ENCODE data around the gene OR2A1.
"Not testable (repeated sequence)": the region's sequence is repeated elsewhere in the genome, so short reads cannot be mapped to it uniquely, and the experiment has no call there.

The OR2A1 gene

DNA sequence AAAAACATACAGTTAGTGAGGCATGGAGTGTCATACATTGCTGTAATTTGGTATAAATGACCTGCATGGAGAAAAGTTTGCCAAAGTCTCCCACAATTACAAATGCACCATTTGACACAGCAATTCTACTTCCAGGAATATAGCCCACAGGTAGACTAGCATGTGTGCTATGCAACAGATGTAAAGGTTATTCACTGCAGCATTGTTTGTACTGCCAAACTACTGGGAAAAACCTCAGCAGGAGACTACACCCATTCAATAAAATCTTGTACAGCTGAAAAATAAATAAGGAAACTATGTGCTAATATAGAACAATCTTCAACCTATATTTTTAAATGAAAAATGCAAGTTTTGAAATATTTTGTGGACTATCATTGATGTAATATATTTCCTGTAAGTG lies 17.8 kb downstream of the OR2A1 start:
- DNase-seq = not testable (repeated sequence)

DNA sequence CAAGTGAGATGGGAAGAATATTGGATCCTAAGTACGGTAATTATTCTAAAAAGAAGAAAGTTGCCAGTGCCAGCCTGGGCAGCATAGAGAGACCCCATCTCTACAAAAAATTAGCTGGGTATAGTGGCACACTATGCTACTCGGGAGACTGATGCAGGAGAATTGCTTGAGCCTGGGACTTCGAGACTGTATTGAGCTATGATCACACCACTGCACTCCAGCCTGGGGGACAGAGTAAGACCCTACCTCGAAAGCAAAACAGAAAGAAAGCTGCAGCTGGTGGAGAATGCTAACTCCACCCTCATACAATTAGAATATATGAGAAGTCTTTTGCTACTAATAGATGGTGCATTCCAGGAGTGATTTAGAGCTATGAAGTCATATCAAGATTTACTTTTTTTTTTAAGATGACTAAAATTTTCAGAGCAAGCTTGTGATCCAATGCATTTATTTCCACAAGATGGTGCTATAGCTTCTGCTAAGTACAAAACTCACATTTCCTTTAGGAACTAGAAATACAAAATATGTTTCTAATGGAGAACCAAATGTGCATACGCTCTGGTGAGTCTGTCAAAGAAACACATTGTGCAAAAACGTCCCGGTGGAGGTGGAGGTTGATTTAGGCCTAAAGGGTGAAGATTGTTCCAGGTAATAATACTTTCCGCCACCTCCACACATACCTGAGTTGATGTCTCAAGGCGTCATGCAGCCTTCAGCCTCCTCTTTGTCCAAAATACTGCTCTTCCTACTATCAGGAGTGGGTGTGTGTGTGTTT lies 19.2 kb downstream of the OR2A1 start:
- not testable (repeated sequence) for DNase-seq

DNA sequence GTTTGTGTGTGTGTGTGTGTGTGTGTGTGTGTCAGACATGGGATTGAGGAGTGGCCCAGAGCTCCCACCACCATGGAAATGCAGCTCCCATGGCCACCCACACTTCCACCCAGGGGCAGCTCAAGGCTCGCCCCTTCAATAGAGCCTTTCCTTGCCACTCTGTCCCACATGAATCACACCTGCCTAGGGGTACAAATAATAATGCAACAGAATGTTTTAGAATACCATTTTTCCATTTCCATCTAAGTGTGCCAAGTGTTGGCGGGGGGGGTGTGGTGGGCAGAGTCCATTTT lies 19.7 kb downstream of the OR2A1 start:
- not testable (repeated sequence) for DNase-seq

DNA sequence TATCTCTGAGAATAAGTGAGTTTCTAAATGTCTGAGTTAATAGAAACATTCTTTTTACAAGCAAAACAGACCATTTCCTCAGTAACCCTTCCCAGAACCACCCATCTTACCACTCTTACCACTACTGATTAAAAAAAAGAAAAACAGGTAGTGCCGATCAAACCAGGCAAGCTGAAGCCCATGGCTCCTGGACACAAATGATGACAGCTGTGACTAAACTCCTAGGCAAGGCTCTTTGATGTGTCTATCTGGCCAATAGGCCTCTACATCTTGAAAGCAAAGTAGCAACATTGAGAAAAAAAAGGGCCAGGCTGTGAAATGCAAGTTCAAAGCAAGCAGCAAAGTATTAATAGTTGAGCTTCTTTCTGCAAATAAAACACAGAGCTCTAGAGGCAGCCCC lies 36.4 kb downstream of the OR2A1 start:
- DNase-seq = not testable (repeated sequence)

DNA sequence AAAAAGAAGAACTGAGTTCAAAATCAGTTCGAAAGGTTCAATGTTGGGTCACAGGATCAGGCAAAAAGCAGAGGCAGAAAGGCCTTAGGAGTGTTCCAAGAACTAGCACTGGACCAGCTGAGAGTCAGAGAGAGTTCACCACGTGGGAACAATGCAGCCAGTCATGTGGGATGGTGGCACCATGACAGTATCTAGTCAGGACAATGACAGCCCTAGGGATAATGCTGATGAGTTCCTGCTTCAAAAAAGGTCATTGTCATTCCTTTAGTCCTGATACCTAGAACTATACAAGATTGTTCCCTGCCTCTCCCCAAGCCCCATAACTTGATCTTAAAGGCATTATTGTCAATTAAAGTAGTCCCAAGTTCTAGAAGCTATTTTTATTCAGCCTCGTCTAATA lies 39.4 kb downstream of the OR2A1 start:
- DNase-seq = not testable (repeated sequence)

DNA sequence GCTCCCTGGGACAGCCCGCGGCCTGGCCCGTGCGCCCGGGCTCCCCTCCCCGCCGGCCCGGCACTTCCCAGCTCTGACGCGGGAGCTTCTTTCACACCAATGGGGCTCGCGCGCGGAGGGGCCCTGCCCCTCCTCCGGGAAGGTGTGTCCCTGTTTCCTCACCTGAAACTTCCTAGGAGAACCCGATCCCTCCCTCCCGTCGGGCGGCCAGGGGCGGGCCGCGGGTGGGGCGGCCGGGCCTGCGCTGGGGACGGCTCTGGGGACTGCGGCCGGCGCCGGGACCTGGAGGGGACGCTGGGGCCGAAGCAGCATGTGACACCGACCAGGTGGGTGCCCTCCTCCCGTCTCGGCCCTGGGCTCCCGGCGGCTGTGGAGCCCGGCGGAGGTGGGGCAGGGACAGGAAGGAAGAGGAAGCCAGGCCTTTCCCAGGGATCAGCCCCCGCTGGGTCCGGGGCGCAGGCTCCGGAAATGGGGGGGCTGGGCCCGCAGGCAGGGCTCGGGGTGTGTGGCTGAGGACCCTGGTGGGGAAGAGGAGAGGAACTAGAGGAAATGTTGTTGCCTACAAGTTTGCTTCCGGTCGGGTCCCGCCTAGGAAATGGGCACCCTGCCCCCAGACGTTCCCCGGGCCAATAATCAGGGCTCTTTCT lies 43.1 kb downstream of the OR2A1 start, which contains the start of gene ARHGEF5:
ARHGEF5 (plus strand) TSS at position 227 of the 647 bp plus-strand sequence. CDS start 7,268 bp downstream, outside the sequence.
- not testable (repeated sequence) for DNase-seq

DNA sequence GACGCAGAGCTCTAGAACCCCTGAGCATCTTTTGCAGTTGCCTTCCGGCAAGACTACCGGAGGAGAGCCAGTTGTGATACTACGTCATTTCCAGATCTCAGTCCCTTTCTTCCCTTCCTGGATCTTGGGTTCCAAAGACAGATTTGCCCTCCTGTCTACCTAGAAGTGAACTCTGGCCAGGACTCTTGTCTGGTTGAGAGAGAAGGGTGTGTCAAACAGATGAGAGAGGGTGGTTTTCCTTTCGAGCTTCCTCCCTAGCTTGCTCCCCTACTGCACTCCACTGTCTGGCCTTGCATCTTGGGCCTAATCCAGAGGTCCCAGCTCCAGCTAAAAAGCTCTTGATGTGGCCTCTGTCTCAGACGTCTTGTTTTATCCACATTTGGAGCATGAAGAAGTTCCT lies 44.0 kb downstream of the OR2A1 start:
- DNase-seq = not testable (repeated sequence)

DNA sequence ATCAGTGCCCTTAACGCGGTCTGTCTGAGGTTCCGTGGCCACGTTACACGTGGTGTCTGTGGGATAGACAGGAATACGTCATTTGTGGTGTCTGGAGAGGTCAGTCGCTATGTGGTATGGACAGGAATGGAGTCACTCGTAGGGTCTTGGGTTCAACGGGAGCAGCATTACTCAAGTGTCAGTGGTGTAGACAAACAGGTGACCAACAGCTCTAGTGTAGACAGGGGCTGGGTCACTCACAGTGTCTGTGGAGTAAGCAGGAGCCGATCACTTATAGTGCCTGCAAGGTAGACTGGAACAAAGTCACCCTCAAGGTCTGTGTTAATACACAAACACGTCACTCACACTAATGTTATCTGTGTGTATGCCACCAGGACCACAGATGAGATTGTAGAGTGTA lies 44.6 kb downstream of the OR2A1 start:
- DNase-seq = not testable (repeated sequence)

DNA sequence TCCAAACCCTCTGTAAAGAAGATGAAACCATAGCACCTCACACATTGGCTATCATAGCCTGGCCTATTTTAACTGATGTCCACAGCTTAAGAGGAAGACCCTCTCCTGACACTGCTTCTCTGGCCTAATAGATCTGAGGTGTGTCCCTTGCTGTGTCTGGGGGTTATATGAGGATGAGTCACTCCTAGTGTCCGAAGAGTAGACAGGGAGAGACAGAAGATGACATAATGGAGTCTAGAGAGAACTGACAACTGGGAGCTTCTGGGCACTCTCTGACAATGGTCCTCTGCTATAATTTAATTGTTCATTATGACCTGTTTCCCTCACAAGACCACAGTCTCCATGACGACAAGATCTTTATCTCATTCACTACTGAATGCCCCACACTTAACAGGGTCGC lies 49.8 kb downstream of the OR2A1 start:
- not testable (repeated sequence) for DNase-seq

DNA sequence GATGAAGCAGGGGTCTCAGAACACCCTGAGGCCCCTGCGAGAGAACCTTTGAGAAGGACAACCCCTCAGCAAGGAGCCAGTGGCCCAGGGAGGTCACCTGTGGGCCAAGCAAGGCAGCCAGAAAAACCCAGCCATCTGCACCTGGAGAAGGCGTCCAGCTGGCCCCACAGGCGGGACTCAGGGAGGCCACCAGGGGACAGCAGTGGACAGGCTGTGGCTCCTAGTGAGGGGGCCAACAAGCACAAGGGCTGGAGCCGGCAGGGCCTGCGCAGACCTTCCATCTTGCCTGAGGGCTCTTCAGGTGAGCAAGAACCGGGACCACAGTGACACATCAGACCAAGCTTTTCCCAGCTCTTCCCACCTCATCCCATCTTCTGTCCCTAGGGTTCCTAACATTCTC lies 53.3 kb downstream of the OR2A1 start:
- not testable (repeated sequence) for DNase-seq

DNA sequence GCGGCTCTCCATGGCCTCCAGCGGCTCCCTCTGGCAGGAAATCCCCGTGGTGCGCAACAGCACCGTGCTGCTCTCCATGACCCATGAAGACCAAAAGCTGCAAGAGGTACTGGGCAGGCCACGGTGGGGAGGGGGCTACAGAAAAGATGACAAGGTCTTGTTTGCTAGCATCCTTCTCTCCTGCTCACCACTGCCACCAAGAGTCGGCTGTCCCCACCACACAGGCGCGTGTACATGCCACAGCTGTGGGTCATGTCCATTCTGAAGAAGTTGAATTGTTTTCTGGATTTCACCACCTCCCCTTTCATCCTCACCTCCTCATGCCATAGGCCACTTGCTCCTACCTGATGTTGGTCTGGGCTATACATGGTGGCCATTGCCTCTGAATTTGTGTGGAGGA lies 55.0 kb downstream of the OR2A1 start:
- DNase-seq = not testable (repeated sequence)

DNA sequence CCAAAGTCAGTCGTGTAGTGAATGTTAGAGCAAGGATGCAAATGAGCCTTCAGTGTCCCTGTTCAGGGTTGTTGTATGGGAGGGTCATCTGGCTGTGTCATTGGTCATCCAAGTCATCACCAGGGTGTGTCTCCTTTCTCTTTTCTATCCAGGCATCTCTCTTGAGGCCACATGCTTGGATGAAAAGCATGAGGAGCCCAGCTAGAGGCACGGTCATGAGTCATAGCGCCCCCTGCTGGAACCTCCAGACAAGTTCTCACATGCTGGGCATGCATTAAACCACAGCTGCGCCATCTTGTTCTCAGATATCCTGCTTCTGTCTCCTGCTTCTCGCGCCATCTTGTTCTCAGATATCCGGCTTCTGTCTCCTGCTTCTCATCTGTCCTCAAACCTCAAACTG lies 57.0 kb downstream of the OR2A1 start:
- not testable (repeated sequence) for DNase-seq

Data from AML-193 (cell line).